GM12873 (cell line): ENCODE measurements around the gene CABLES2.

Source experiments
- CTCF ChIP-seq: IDR thresholded peaks from 2 replicates; pipeline ENCODE4 v1.5.1; 2012; ENCODE audit warnings: low read depth, mild to moderate bottlenecking, moderate library complexity, low read length, control low read depth; ENCODE audit not compliant: insufficient read depth; ENCODE audit errors: missing control alignments

The CABLES2 gene

GRCh38 chr20:62387219-62387913 lies 19.7 kb downstream of the CABLES2 start:
- no peak for TF ChIP-seq CTCF

GRCh38 chr20:62386383-62387218 lies 20.5 kb downstream of the CABLES2 start, which contains the start of gene RPS21:
TSS of gene RPS21 (plus strand) at chr20:62387103. CDS start at chr20:62387339, 236 bp downstream.
- TF ChIP-seq CTCF, result no peak

DNA sequence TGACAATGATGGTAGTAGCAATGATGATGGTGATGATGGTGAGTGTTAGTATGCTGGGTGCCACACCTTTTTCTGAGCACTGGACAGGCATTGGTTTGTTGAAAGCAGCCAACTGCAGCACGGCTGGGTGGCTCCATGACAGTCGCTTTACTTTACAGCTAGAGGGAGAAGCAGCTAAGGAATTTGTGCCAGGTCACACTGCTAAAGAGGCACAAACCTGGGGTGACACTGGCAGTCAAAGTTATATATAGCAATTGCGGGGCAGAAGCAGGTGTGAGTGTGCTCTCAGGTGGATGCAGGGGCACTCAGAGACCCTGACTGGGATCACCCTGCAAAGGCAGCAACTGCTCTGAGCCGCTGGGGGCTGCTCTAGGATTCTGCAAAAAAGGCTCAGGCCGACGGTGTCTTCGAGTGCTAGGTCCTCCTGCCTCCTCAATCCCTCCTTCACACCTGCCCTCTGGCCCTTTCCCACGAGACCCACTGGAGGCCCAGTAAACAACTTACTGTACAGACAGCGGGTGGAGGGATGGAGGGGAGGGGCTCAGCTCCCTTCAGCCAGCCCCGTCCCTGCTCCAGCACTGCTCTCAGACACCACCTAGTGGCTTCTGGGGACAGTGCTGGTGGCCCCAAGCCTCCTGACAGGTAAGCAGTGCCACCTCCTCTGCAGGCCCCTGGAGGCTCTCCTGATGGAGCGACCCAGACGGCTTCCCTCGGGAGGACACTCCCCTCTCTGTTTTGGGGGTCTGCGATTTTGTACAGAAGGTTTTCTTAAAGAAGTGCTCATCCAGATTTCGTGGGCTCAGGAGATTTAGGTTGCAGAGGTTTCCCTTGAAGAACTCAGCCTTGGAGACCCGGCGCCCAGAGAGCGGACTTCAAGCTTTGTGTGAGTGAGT lies 24.5 kb downstream of the CABLES2 start:
- TF ChIP-seq CTCF, result peak; percentile 97

- no peak for TF ChIP-seq CTCF
Measured at GRCh38 chr20:62381842-62382241, 25.2 kb downstream of the CABLES2 start.

- TF ChIP-seq CTCF, result no peak
Measured at GRCh38 chr20:62381202-62381797, 25.8 kb downstream of the CABLES2 start.

GRCh38 chr20:62378215-62378614 lies 28.9 kb downstream of the CABLES2 start:
- TF ChIP-seq CTCF, result no peak
